CD4-positive, alpha-beta T cell treated with Interleukin-2 at 100 ng/mL for 4 hours (primary cell): ENCODE results near the gene ATAD3C.
"Not testable (repeated sequence)": the region's sequence is repeated elsewhere in the genome, so short reads cannot be mapped to it uniquely, and the experiment has no call there.

Experiments used
- DNase-seq: peaks from one replicate; pipeline ENCODE4 v3.0.0-alpha.2; 2020; ENCODE audit warnings: low spot score

Gene ATAD3C

GRCh38 chr1:1449099-1449739 is at the start of gene ATAD3C:
TSS of gene ATAD3C (plus strand) at chr1:1449689. CDS start at chr1:1450684, 995 bp downstream.
- DNase-seq = no peak

GRCh38 chr1:1399872-1400575 is 49.5 kb upstream of the ATAD3C start:
- DNase-seq = no peak

GRCh38 chr1:1400576-1401456 is 48.7 kb upstream of the ATAD3C start:
- DNase-seq = no peak

GRCh38 chr1:1401457-1402010 is 48.0 kb upstream of the ATAD3C start:
- DNase-seq = no peak

GRCh38 chr1:1402072-1402900 is 47.2 kb upstream of the ATAD3C start:
- peak; percentile 22 for DNase-seq

GRCh38 chr1:1402901-1403392 is 46.5 kb upstream of the ATAD3C start:
- DNase-seq = not testable (repeated sequence)

GRCh38 chr1:1403653-1404052 is 45.8 kb upstream of the ATAD3C start:
- no peak for DNase-seq

GRCh38 chr1:1406101-1406820 is 43.2 kb upstream of the ATAD3C start:
- no peak for DNase-seq

GRCh38 chr1:1406821-1407635 is 42.5 kb upstream of the ATAD3C start, which contains the start of gene MRPL20:
TSS of gene MRPL20 (minus strand) at chr1:1407293. CDS start at chr1:1407217, 76 bp downstream.
- DNase-seq = peak; percentile 95

GRCh38 chr1:1407636-1408318 is 41.7 kb upstream of the ATAD3C start:
- DNase-seq = no peak

GRCh38 chr1:1410238-1410637 is 39.3 kb upstream of the ATAD3C start:
- DNase-seq = not testable (repeated sequence)

GRCh38 chr1:1411626-1412025 is 37.9 kb upstream of the ATAD3C start:
- DNase-seq = no peak

GRCh38 chr1:1412311-1412902 is 37.1 kb upstream of the ATAD3C start:
- not testable (repeated sequence) for DNase-seq

- DNase-seq = no peak
These were observed 33.7 kb upstream of the ATAD3C start for GRCh38 chr1:1415751-1416150.

GRCh38 chr1:1417396-1417795 is 32.1 kb upstream of the ATAD3C start:
- DNase-seq = not testable (repeated sequence)

GRCh38 chr1:1417825-1418463 is 31.5 kb upstream of the ATAD3C start:
- not testable (repeated sequence) for DNase-seq

GRCh38 chr1:1418464-1419362 is 30.8 kb upstream of the ATAD3C start:
- no peak for DNase-seq
